Activated naive CD4-positive, alpha-beta T cell treated with anti-CD3 and anti-CD28 coated beads, Interleukin-2, amount 50 U/mL, for 16 hours (primary cell): ENCODE results near the gene ACKR2.

Experiments used
- DNase-seq: peaks from one replicate; pipeline ENCODE4 v3.0.0-alpha.2; 2020

Gene ACKR2, protein sequence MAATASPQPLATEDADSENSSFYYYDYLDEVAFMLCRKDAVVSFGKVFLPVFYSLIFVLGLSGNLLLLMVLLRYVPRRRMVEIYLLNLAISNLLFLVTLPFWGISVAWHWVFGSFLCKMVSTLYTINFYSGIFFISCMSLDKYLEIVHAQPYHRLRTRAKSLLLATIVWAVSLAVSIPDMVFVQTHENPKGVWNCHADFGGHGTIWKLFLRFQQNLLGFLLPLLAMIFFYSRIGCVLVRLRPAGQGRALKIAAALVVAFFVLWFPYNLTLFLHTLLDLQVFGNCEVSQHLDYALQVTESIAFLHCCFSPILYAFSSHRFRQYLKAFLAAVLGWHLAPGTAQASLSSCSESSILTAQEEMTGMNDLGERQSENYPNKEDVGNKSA

GRCh38 chr3:42809202-42809601, at the start of gene ACKR2:
TSS of gene ACKR2 (plus strand) at chr3:42809445. CDS start at chr3:42864503, 55,058 bp downstream.
- no peak for DNase-seq

DNA sequence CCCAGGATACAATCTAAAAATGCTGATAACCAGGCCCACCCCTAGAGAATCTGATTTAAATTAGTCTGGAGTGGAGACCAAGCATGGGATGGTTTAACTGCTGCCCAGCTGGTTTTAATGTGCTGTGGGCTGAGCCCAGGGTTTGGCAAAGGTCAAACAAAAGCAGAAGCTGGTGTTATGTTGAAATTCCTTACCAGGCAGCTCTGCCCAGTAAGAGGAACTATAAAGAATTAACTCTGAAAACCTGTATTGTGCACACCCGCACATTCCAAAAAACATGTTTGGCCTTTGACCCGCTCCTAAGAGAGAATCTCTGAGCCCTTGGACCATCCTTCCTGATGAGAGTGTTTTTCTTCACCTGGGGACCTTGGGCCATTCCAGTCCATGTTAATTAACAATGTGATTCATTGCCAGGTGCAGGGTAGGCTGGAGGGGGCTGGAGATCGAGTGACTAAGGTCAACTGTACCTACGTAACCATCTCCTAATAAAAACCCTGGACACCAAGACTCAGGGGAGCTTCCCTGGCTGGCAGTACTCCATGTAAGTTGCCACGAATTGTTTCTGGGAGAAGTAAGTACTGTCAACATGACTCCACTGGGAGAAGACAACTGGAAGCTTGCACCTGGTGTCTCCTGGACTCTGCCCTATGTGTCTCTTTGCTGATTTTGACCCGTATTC, 47.1 kb upstream of the ACKR2 start:
- DNase-seq = no peak

- no peak for DNase-seq
Observed at GRCh38 chr3:42763021-42763420, 46.2 kb upstream of the ACKR2 start.

DNA sequence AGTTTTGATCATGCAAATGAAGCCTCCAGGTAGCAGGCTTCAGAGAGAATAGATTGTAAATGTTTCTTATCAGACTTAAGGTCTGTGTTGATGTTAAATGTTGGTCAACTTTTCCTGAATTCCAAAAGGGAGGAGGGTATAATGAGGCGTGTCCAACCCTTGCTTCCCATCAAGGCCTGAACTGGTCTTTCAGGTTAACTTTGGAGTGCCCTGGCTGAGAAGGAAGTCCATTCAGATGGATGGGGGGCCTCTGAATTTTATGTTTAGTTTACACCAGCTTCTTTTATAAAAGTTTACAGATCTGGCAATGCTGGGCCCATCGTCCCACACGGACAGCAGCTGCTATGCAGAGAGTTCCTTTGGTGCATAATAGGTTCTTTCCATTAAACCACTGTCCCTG, 45.1 kb upstream of the ACKR2 start:
- no peak for DNase-seq

DNA sequence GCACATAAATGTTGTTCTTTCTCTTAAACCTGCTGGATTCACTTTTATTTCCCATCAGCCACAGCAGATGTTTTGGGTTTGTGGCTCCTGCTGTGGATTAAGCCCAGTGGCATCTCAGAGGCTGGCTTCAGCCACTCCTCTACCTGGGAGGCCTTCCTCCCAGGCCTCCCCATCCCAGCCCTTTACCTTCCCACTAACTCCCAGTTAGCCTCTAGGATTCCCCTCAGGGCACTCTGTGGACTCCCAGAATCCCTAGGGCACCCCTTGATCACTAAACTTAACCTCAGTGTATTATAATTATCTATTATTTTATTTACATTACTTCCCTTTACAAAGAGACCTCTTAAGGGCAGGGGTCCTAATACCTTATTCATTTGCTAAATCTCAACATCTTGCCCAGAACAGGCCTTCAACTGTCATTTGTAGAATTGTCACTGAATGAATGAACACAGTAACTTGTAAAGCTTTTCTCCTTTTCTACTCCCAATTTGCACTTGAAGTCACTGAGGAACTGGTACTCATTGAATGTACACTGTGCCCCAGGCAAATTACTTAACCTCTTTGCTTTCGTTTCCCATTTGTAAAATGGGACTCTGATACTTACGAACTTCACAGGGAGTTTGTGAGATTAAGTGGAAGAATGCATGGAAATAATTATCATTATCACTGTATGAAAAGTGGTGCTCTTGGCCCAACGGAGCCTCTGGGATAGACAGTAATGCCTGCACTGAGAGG, 44.5 kb upstream of the ACKR2 start:
- no peak for DNase-seq

- no peak for DNase-seq
Observed at GRCh38 chr3:42769477-42770131, 39.6 kb upstream of the ACKR2 start.

GRCh38 chr3:42771271-42771670, 38.0 kb upstream of the ACKR2 start:
- DNase-seq = no peak

GRCh38 chr3:42772670-42773408, 36.4 kb upstream of the ACKR2 start, which contains the start of gene CCDC13:
TSS of gene CCDC13 (minus strand) at chr3:42773253. CDS start at chr3:42758345, 14,908 bp downstream.
- DNase-seq = peak; percentile 86

DNA sequence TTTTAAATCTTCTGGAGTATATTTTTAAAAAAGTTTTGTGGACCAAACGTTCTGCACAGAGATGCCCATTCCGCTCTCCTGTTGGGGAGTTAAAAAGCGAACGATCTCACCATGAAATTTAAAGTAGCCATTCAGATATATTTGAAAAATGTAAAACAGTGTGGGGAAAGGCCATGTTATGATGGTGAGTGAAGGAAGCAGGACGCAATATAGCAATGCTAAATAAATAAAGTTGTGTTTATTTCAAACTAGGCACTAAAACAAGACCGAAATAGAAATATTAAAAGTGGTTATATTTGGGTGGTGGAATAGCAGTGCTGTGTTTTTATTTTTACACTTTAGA, 35.9 kb upstream of the ACKR2 start:
- DNase-seq = no peak

DNA sequence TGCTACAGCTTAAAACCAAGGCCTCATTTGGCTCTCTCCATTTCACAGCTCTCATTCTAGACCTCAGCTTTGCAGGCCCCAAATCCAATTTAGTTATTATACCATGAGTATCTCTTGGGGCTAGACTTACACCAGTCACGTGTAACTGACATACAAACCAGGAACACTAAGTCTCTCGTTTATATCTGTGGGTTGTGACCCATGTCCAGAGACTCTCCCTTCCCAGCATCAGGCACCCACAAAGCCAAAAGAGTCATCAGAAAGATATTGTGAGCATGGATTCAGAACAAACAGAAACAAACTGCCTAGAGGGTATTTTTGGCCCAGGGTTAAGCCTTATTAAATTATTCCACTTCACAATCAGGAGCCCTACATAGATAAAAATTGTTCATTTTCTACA, 30.6 kb upstream of the ACKR2 start:
- no peak for DNase-seq

- no peak for DNase-seq
Observed at GRCh38 chr3:42780398-42780797, 28.8 kb upstream of the ACKR2 start.

GRCh38 chr3:42780892-42781700, 28.1 kb upstream of the ACKR2 start:
- no peak for DNase-seq

DNA sequence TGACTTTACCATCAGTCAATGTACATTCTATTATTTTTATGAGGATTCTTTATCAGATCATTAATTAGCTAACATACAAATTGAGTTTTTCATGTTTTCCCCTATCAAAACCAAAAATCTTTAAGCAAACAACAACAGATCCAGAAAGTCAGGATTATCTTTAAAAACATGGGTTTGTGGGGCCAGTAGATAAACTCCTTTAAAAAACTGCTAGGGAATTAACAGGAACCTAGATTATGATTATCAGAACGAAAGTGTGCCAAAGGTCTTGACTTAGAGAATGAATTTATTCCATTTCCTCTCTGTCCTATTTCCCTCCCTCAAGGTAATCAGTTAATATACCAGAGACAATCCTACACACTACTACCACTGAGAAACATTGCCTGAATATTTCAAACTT, 23.0 kb upstream of the ACKR2 start:
- no peak for DNase-seq

- DNase-seq = no peak
Observed at GRCh38 chr3:42786631-42787030, 22.6 kb upstream of the ACKR2 start.

- no peak for DNase-seq
Observed at GRCh38 chr3:42790714-42791229, 18.5 kb upstream of the ACKR2 start.

DNA sequence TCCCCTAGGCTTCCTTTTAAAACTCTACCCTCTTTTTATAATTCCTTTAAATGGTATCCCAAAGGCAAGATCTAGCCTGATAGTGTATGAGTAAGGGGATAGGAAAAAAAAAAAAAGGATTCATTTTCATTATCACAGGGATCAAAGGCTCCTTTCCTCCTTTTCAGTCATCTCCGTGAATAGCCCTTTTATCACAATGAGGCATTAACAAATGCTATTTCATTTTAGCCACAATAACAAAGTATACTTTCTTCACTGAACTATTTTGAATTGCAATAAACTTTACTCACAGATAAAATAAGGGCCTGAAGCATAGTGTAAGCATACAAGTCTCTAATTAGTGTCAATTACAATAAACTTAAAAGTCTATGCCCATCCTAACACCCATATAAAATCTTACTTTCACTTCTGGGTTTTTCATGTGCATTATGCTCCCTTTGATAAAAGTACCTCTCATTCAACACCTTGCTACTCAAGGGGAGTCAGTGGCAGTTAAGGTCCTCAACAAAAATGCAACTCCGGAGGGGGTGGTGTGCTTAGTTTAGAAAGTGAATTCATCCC, 13.5 kb upstream of the ACKR2 start:
- no peak for DNase-seq

DNA sequence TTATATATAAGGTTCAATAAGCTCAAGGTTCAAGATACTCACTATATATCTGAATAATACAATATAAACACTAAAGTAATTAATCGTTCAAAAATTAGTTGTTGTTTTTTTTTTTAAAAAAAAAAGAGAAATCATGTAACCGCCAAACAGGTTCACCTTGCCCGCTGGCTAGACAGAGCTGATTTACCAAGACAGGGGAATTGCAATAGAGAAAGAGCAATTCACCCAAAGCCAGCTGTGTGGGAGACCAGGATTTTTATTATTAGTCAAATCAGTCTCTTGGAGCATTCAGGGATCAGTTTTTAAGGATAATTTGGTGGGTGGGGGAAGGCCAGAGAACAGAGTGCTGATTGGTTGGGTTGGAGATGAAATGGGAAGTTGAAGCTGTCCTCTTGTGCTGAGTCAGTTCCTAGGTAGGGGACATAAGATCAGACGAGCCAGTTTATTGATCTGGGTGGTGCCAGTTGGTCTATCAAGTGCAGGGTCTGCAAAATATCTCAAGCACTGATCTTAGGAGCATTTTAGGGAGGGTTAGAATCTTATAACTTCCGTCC, 12.8 kb upstream of the ACKR2 start:
- DNase-seq = no peak

- no peak for DNase-seq
Observed at GRCh38 chr3:42799376-42799775, 9.9 kb upstream of the ACKR2 start.

DNA sequence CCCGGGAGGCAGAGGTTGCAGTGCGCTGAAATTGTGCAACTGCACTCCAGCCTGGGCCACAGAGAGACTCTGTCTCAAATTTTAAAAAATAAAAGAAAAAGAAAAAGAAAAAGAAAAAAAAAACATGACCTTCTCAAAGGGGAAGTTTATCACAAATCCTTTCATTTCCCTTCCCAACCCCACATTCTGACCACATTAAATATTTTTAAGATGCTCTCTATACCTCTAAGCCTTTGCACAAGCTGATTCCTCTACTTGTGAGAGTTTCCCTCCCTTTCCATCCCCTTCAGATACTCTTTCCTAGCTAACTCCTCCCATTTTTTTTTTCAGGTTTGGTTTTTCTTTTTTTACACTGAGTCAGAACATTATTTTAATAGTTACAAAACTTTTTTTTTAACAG, 9.0 kb upstream of the ACKR2 start:
- DNase-seq = no peak

GRCh38 chr3:42801048-42801620, 8.1 kb upstream of the ACKR2 start:
- no peak for DNase-seq
